ENCODE data around the gene AOC1.

AOC1 gene

DNA sequence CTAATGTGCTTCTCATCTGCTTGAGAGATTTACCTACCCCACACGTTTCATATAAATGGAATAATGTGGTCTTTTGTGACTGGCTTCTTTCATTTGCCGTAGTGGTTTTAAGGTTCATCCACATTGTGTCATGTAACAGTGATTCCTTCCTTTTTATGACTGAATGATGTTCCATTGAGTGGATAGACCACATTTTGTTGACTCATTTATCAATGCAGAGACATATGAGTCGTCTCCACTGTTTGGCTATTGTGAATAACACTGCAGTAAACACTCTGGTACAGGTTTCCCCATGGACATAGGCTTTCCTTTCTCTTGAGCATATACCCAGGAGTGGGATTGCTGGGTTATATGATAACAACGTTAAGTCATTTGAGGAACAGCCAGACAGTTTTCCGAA is 2.0 kb upstream of the AOC1 start:
- Histone ChIP-seq H3K4me3 (ENCODE audit: low read length) (no peak overlapping the region), H3K27me3 (ENCODE audit: insufficient read depth, low read length) (no peaks in the 10 kb centered on the region; the same call in 1 of the 2 replicates)
- WGBS, result 91% methylated on average over 4 of the region's 5 CpGs

DNA sequence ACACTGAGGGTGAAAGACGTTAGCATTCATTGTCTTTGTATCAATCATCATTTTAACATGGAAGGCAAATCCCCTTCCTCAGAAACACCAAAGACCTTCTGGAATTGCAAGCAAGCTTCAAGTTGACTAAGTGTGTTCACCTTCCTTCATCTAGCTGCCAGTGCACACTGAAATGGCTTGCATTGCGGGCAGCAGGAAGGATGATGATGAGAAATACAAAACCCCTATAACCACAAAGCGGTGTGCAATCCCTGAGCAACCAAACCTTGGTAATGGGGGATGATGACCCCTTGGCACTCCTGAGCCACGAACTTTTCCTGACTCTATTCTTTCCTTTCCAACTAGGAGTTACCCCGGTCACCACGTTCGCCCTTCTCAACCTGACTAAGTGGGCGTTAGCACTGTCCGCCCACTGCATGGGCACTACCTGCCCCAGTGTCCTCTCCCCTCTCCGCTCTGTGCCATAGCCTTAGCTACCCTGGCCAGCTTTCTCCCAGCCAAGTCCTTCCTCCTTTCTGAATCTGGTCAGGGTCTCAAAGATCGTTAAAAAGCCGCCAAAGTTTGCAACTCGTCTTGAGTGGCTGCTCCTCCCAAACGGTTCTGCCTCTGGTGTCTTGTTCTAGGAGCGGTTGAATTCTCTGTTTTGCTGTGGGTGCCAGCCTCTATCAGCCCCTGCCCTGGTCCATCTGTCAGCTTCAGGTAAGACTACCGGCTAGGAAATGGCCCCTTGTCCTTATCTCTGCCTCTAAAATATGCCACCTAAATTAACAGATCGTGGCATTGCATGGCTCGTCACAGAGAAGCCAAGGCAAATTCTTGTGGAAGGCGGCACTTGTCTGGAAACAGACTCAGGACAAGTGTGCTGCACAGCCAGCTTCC is 586 bp upstream of the AOC1 start:
- Histone ChIP-seq H3K9me3 (ENCODE audit: insufficient read depth, low read depth, low read length) (no peaks in the 10 kb centered on the region), H3K4me1 (ENCODE audit: insufficient read depth, low read length) (no peaks in the 10 kb centered on the region), H3K36me3 (ENCODE audit: insufficient read depth, low read length) (no peaks in the 10 kb centered on the region), H3K27ac (ENCODE audit: low read depth, low read length) (no peak overlapping the region), H3K4me3 (ENCODE audit: low read length) (no peak overlapping the region), H3K27me3 (ENCODE audit: insufficient read depth, low read length) (no peaks in the 10 kb centered on the region), H3K9ac (ENCODE audit: low read depth, low read length) (no peak overlapping the region)
- WGBS, result 88% methylated on average over 18 of the region's 19 CpGs

More for the DNA sequence above, 2.0 kb upstream of the AOC1 start:
- Histone ChIP-seq H3K4me1 (ENCODE audit: insufficient read depth, low read length) (no peaks in the 10 kb centered on the region), H3K36me3 (ENCODE audit: insufficient read depth, low read length) (no peaks in the 10 kb centered on the region), H3K27ac (ENCODE audit: low read depth, low read length) (no peak overlapping the region), H3K9me3 (ENCODE audit: insufficient read depth, low read depth, low read length) (no peaks in the 10 kb centered on the region), H3K9ac (ENCODE audit: low read depth, low read length) (no peak overlapping the region)

DNA sequence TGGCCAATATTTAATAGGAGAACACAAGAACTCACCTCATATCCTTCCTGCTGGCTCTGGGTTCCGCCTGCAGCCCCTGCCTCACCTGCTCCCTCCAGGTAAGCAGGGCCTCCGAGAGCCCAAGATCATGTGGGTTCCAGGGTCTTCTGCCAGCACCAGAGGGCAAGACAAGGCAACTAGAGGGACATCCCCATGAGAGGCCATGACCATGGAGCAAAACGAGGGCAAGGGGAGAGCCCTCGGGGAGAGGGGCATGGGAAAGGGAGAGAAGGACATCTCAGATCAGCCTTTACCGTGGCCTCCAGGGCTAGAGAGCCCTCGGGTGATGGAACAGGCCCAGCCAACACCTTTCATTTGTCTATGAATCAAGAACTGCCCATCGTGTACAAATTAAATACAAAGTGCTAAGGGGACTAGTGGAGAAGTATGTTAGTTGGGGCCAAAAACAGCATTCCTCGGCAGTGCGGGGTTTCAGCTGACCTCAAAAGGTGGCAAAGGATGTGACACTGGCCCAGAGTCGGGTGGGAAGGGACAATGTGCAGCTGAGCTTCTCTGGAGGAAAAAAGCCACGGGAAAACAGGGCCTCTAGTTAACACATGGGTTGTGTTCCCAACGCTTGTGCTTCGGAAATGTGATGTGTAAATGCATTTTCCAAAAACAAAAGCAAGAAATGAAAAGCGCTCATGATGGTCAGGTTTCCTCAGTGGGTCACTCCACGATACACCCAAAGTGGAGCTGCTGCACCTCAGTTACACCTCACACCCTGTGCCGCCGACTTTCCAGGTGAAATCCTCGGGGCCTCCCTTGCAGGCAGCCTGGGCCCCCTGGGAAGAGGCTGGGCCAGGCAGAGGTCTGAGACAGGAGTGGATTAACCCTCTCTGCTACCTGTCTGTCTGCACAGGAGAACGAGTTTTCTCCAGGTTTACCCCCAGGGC is 2.0 kb downstream of the AOC1 start:
- Histone ChIP-seq H3K9me3 (ENCODE audit: insufficient read depth, low read depth, low read length) (no peaks in the 10 kb centered on the region), H3K4me3 (ENCODE audit: low read length) (no peak overlapping the region), H3K27ac (ENCODE audit: low read depth, low read length) (no peak overlapping the region), H3K9ac (ENCODE audit: low read depth, low read length) (no peak overlapping the region), H3K27me3 (ENCODE audit: insufficient read depth, low read length) (no peaks in the 10 kb centered on the region), H3K4me1 (ENCODE audit: insufficient read depth, low read length) (no peaks in the 10 kb centered on the region), H3K36me3 (ENCODE audit: insufficient read depth, low read length) (no peaks in the 10 kb centered on the region)
- WGBS, result 85% methylated on average over 19 of the region's 19 CpGs

DNA sequence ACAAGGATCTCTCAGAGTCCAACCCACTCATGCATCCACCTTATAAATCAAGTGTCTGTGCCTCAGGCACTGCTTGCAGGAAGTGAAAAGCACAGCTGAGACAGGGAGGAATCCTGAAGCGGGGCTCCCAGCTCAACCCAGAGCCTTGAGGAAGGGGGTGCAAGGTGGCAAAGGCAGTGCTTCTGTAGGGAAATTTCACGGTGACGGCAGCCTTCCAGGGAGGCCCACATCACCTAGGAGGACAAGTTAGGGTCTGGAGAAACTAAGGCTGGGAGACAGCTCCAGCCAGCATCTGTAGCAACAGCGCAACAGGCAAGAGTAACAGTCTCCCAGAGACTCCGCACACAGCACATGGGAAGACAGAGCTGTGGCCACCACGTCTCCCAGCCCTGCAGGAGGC is 2.7 kb downstream of the AOC1 start:
- no peaks in the 10 kb centered on the region for H3K36me3 ChIP-seq (ENCODE audit: insufficient read depth, low read length)
- WGBS, result 93% methylated on average over 6 of the region's 6 CpGs
- no peak overlapping the region for H3K4me3 ChIP-seq (ENCODE audit: low read length)
- H3K9me3 ChIP-seq (ENCODE audit: insufficient read depth, low read depth, low read length), result no peaks in the 10 kb centered on the region
- H3K27me3 ChIP-seq (ENCODE audit: insufficient read depth, low read length), result no peaks in the 10 kb centered on the region
- H3K4me1 ChIP-seq (ENCODE audit: insufficient read depth, low read length), result no peaks in the 10 kb centered on the region
- H3K9ac ChIP-seq (ENCODE audit: low read depth, low read length), result no peak overlapping the region
- no peak overlapping the region for H3K27ac ChIP-seq (ENCODE audit: low read depth, low read length)

DNA sequence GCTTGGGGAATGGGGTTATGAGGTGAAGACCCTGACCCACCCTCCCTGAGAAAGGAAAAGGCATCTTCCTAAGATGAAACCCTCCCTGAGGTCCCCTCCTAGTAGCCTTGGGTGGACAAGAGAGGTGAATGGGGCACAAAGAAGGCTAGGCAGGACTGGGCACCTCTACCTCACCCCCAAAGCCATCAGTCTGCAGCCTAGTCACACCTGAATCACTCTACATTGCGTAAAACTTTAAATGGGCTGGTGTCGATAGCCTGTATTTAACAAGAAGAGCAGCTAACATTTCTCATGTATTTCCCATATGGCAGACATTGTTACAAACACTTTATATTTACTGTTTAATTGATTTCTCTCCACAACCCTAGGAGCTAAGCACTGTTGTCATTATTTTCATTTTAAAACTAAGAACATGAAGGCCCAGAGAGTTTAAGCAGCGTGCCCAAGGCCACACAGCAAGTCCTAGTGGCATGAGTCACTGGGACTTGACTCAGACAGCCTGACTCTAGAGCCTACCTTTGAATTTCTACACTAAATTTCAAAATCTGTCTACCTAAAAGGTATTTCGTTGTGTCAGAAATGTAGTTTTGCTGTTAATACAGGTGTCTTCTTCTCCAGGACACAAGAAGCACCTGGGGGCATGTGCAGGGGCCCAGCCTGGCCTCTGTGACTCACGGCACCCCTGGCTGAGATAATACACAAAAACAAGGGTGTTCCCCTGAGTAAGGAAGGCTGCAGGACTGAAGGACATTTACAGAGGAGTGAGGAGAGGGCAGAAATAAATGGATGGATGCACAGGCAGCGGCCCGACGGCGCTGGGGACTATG is 3.4 kb downstream of the AOC1 start:
- H3K27me3 ChIP-seq (ENCODE audit: insufficient read depth, low read length), result no peaks in the 10 kb centered on the region
- H3K4me3 ChIP-seq (ENCODE audit: low read length), result no peak overlapping the region
- H3K9me3 ChIP-seq (ENCODE audit: insufficient read depth, low read depth, low read length), result no peaks in the 10 kb centered on the region
- H3K4me1 ChIP-seq (ENCODE audit: insufficient read depth, low read length), result no peaks in the 10 kb centered on the region
- no peak overlapping the region for H3K27ac ChIP-seq (ENCODE audit: low read depth, low read length)
- H3K9ac ChIP-seq (ENCODE audit: low read depth, low read length), result no peak overlapping the region
- no peaks in the 10 kb centered on the region for H3K36me3 ChIP-seq (ENCODE audit: insufficient read depth, low read length)
- WGBS, result 80% methylated on average over 9 of the region's 9 CpGs

DNA sequence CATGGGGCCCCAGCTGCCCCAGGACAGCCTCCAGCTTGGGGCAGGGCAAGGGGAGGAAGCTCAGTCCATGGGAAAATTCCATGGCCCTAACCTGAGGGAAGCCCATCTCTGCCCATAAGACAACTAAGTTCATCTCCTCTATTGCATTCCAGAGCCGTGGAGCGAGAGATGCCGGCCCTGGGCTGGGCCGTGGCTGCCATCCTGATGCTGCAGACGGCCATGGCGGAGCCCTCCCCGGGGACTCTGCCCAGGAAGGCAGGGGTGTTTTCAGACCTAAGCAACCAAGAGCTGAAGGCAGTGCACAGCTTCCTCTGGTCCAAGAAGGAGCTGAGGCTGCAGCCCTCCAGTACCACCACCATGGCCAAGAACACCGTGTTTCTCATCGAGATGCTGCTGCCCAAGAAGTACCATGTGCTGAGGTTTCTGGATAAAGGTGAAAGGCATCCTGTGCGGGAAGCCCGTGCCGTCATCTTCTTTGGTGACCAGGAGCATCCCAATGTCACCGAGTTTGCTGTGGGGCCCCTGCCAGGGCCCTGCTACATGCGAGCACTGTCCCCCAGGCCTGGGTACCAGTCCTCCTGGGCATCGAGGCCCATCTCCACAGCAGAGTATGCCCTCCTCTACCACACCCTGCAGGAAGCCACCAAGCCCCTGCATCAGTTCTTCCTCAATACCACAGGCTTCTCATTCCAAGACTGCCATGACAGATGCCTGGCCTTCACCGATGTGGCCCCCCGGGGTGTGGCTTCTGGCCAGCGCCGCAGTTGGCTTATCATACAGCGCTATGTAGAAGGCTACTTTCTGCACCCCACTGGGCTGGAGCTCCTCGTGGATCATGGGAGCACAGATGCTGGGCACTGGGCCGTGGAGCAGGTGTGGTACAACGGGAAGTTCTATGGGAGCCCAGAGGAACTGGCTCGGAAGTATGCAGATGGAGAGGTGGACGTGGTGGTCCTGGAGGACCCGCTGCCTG is 4.3 kb downstream of the AOC1 start:
- H3K27ac ChIP-seq (ENCODE audit: low read depth, low read length), result no peak overlapping the region
- 91% methylated on average over 26 of the region's 26 CpGs for WGBS
- no peak overlapping the region for H3K4me3 ChIP-seq (ENCODE audit: low read length)
- H3K36me3 ChIP-seq (ENCODE audit: insufficient read depth, low read length), result no peaks in the 10 kb centered on the region
- H3K4me1 ChIP-seq (ENCODE audit: insufficient read depth, low read length), result no peaks in the 10 kb centered on the region
- H3K27me3 ChIP-seq (ENCODE audit: insufficient read depth, low read length), result no peaks in the 10 kb centered on the region
- H3K9me3 ChIP-seq (ENCODE audit: insufficient read depth, low read depth, low read length), result no peaks in the 10 kb centered on the region
- H3K9ac ChIP-seq (ENCODE audit: low read depth, low read length), result no peak overlapping the region

DNA sequence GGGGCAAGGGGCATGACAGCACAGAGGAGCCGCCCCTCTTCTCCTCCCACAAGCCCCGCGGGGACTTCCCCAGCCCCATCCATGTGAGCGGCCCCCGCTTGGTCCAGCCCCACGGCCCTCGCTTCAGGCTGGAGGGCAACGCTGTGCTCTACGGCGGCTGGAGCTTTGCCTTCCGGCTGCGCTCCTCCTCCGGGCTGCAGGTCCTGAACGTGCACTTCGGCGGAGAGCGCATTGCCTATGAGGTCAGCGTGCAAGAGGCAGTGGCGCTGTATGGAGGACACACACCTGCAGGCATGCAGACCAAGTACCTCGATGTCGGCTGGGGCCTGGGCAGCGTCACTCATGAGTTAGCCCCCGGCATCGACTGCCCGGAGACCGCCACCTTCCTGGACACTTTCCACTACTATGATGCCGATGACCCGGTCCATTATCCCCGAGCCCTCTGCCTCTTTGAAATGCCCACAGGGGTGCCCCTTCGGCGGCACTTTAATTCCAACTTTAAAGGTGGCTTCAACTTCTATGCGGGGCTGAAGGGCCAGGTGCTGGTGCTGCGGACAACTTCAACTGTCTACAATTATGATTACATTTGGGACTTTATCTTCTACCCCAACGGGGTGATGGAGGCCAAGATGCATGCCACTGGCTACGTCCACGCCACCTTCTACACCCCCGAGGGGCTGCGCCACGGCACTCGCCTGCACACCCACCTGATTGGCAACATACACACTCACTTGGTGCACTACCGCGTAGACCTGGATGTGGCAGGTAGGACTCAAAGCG is 5.1 kb downstream of the AOC1 start:
- Histone ChIP-seq H3K4me1 (ENCODE audit: insufficient read depth, low read length) (no peaks in the 10 kb centered on the region), H3K27ac (ENCODE audit: low read depth, low read length) (no peak overlapping the region), H3K36me3 (ENCODE audit: insufficient read depth, low read length) (no peaks in the 10 kb centered on the region), H3K27me3 (ENCODE audit: insufficient read depth, low read length) (no peaks in the 10 kb centered on the region), H3K9ac (ENCODE audit: low read depth, low read length) (no peak overlapping the region), H3K4me3 (ENCODE audit: low read length) (no peak overlapping the region), H3K9me3 (ENCODE audit: insufficient read depth, low read depth, low read length) (no peaks in the 10 kb centered on the region)
- 94% methylated on average over 43 of the region's 43 CpGs for WGBS

DNA sequence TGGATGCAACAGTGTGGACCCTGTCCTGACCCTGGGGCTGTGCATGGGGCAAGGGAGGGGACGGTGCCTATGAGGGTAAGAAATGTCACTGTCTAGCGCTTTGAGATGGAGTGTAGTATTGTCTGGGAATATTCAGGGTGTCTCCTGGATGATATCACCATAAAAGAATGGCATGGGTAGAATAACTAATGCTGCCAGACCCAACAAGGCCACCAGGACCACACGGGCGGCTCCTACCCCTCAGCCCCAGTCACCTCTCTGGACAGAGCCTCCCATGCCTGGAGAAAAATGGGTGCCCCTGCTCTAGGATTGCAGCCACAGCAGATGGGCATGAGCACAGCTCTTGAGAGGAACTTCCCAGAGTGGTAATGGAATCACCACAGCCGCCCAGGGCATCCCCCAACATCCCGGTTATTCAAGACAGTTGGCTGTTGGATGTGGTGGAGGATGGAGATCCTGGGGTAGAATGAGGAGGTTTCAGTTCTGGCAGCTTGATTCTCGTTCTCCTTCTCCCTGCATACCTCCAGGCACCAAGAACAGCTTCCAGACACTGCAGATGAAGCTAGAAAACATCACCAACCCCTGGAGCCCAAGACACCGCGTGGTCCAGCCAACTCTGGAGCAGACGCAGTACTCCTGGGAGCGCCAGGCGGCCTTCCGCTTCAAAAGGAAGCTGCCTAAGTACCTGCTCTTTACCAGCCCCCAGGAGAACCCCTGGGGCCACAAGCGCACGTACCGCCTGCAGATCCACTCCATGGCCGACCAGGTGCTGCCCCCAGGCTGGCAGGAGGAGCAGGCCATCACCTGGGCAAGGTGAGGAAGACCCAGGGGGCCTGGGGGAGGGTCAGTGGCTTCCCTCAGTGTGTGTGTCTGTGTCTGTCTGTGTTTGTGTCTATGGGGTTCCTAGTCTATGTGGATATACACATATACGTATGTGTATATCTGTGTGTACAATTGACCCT is 6.2 kb downstream of the AOC1 start:
- no peaks in the 10 kb centered on the region for H3K9me3 ChIP-seq (ENCODE audit: insufficient read depth, low read depth, low read length)
- H3K9ac ChIP-seq (ENCODE audit: low read depth, low read length), result no peak overlapping the region
- no peaks in the 10 kb centered on the region for H3K4me1 ChIP-seq (ENCODE audit: insufficient read depth, low read length)
- no peaks in the 10 kb centered on the region for H3K36me3 ChIP-seq (ENCODE audit: insufficient read depth, low read length)
- 89% methylated on average over 17 of the region's 18 CpGs for WGBS
- no peaks in the 10 kb centered on the region for H3K27me3 ChIP-seq (ENCODE audit: insufficient read depth, low read length)
- no peak overlapping the region for H3K27ac ChIP-seq (ENCODE audit: low read depth, low read length)
- H3K4me3 ChIP-seq (ENCODE audit: low read length), result no peak overlapping the region
